CD4-positive, alpha-beta memory T cell (primary cell): ENCODE data around the gene SCML1. TPM values are rescaled to one million over a fixed set of nuclear protein-coding genes. Genes with fewer than 3 reads are reported as not detected.

Experiments
- CTCF ChIA-PET: fragments of 350-600 bp; sonication (Branson Sonifier 250); formaldehyde crosslinking; loops from one replicate; lab custom pipeline; 2021; ENCODE audit warnings: inconsistent platforms; ENCODE audit not compliant: partially characterized antibody; lab: Charles Lee
- POLR2A ChIA-PET: fragments of 350-600 bp; sonication (Branson Sonifier 250); formaldehyde crosslinking; loops from one replicate; lab custom pipeline; 2021; ENCODE audit not compliant: partially characterized antibody; lab: Charles Lee
- DNase-seq, 5 donors: peaks; one replicate each; pipeline versions ENCODE4 v3.0.0 to v3.0.0-alpha.2; 2020 to 2022; ENCODE audit warnings: mixed read lengths in 1 of 5
- H3K27ac ChIP-seq: one replicate; pipeline ENCODE4 v1.7.0; 2013; ENCODE audit warnings: low read depth, low read length
- H3K27me3 ChIP-seq: 2 replicates; pipeline ENCODE4 v1.7.0; 2013; ENCODE audit warnings: mild to moderate bottlenecking, low read length, moderate library complexity; ENCODE audit not compliant: insufficient read depth
- H3K36me3 ChIP-seq: 2 replicates; pipeline ENCODE4 v1.7.0; 2013; ENCODE audit warnings: mild to moderate bottlenecking, low read length, moderate library complexity; ENCODE audit not compliant: insufficient read depth
- H3K4me1 ChIP-seq: 2 replicates; pipeline ENCODE4 v1.7.0; 2013; ENCODE audit warnings: mild to moderate bottlenecking, low read length, moderate library complexity; ENCODE audit not compliant: insufficient read depth
- H3K4me3 ChIP-seq, 2 donors: one replicate each; pipeline ENCODE4 v1.7.0; 2013; ENCODE audit warnings: low read length in 2 of 2, mild to moderate bottlenecking in 1 of 2
- H3K9me3 ChIP-seq, 2 donors: one replicate each; pipeline ENCODE4 v1.7.0; 2013; ENCODE audit warnings: low read length in 2 of 2, control low read depth in 1 of 2; ENCODE audit not compliant: control insufficient read depth in 1 of 2
- H3K27ac Mint-ChIP-seq, 7 donors: one replicate each; pipeline ENCODE4 v1.8.0; 2020 to 2021; ENCODE audit warnings: mixed read lengths in 7 of 7, mild to moderate bottlenecking in 6 of 7, inconsistent platforms in 3 of 7, moderate library complexity in 3 of 7
- H3K27me3 Mint-ChIP-seq, 2 donors: one replicate each; pipeline ENCODE4 v1.8.0; 2020 to 2021; ENCODE audit warnings: mixed read lengths in 2 of 2
- H3K36me3 Mint-ChIP-seq, 2 donors: one replicate each; pipeline ENCODE4 v1.8.0; 2020 to 2021; ENCODE audit warnings: mixed read lengths in 2 of 2, inconsistent platforms in 1 of 2, mild to moderate bottlenecking in 1 of 2
- H3K4me1 Mint-ChIP-seq, 4 donors: one replicate each; pipeline ENCODE4 v1.8.0; 2020 to 2021; ENCODE audit warnings: mixed read lengths in 4 of 4, mild to moderate bottlenecking in 1 of 4
- H3K4me3 Mint-ChIP-seq, 8 donors: one replicate each; pipeline ENCODE4 v1.8.0; 2020 to 2021; ENCODE audit warnings: mixed read lengths in 8 of 8, mild to moderate bottlenecking in 7 of 8, moderate library complexity in 6 of 8, inconsistent platforms in 3 of 8
- H3K9me3 Mint-ChIP-seq, 8 donors: one replicate each; pipeline ENCODE4 v1.8.0; 2020 to 2021; ENCODE audit warnings: mixed read lengths in 8 of 8, mild to moderate bottlenecking in 5 of 8, inconsistent platforms in 3 of 8, moderate library complexity in 1 of 8
- intact Hi-C: fragments of 100-400 bp; cut with micrococcal nuclease; formaldehyde crosslinking; loops from one replicate; pipeline ENCODE4 v1.15.1; 2023
- polyA plus RNA-seq, 2 donors: library from polyadenylated mRNA; unstranded; fragments of 300-500 nt; fragmentation: Illumina TruSeq; gene quantifications; one replicate each; pipeline ENCODE4 v1.2.3, GENCODE V29; 2021
- total RNA-seq, 2 experiments: library from RNA; stranded (reverse); gene quantifications; one replicate each; pipeline ENCODE4 v1.2.3, GENCODE V29; 2021

SCML1 gene
- total and polyA plus RNA-seq, 4 experiments from 2014 or later, result 1.6 to 18.0 (median 8.4) TPM

DNA sequence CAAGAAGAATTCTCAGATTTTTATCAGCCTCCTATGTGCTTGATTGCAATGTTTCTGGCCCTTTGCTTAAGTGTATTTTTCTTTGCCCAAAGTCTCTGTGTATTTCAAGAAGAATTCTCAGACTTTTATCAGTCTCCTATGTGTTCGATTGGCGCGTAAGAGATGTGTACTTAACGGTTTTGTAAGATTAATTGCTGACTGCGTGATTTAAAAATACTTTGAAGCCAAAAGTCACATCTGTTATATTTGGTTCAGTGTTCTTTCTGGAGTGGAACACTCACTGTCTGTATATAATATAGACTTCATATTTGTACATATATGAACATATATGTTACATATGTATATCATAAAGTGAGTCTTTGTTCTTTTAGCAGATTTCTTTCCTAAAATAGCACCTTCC, 11.4 kb downstream of the SCML1 start:
- Histone ChIP-seq H3K4me3 (no peak overlapping the region), H3K9me3 (no peaks in the 10 kb centered on the region), H3K36me3 (peaks cover 6% of the 10 kb centered on the region), H3K27ac (no peak overlapping the region), H3K4me1 (no peaks in the 10 kb centered on the region), H3K27me3 (no peaks in the 10 kb centered on the region)
- POLR2A ChIA-PET, result no interaction called here
- DNase-seq, result no peak
- CTCF ChIA-PET, result interaction anchor here (1.0 kb wide), 1 partner anchor 629 kb away, joined by 3 read pairs; no protein-coding TSS in a partner anchor
- H3K4me1 Mint-ChIP-seq, result no peaks in the 10 kb centered on the region
- no peaks in the 10 kb centered on the region for H3K9me3 Mint-ChIP-seq
- intact Hi-C loops, result loop anchor here (10.0 kb wide), 1 partner anchor 116 kb away; the partner anchor contains the start of gene RAI2
- H3K27ac Mint-ChIP-seq, result no peak overlapping the region
- H3K27me3 Mint-ChIP-seq, result no peaks in the 10 kb centered on the region
- peaks cover 0 to 5% of the 10 kb centered on the region in 2 donors for H3K36me3 Mint-ChIP-seq
- no peak overlapping the region for H3K4me3 Mint-ChIP-seq

DNA sequence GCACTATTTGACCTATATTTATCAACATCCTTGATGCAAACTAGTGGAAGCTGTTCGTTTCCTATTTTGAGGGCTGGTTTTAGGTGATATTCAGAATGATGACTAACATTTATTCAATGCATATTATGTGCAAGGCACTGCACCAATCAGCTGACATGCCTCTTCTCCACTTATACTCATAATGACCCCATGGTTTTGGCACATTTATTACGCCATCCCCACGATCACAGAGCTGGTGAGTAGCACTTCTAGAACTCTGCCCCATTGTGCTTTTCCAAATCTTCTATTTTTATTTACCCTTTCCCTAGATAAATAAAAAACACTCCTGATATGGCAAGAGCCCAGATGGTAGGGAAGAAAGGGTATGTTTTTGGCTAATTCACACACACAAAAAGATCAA, 13.1 kb downstream of the SCML1 start:
- Mint-ChIP-seq H3K36me3 (peaks cover 0 to 5% of the 10 kb centered on the region in 2 donors), H3K27ac (no peak overlapping the region), H3K9me3 (no peaks in the 10 kb centered on the region), H3K4me1 (no peaks in the 10 kb centered on the region), H3K4me3 (no peak overlapping the region), H3K27me3 (no peaks in the 10 kb centered on the region)
- Histone ChIP-seq H3K4me1 (no peaks in the 10 kb centered on the region), H3K27ac (no peak overlapping the region), H3K4me3 (no peak overlapping the region), H3K36me3 (peaks cover 6% of the 10 kb centered on the region), H3K9me3 (no peaks in the 10 kb centered on the region), H3K27me3 (no peaks in the 10 kb centered on the region)
- no peak for DNase-seq
- ChIA-PET CTCF (no interaction called here), POLR2A (no interaction called here)
- intact Hi-C loops, result no loop called here

DNA sequence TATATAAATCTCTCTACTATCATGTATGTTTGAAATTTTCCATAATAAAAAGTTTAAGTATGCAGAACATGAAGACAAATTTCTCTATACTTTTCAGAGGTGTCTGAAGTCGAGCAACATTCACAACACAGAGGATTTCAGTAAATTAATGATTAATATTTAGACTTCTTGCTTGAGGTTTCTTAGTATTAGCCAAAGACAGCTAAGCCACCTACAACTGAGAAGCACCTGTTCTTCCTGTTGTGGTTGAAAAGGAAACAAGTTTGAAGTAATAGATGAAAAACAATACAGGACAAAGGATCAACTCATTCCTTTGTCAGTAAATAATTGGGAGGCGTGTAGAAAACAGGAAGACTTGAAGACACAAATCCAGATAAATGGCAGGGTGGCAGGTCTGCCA, 21.1 kb downstream of the SCML1 start:
- Histone ChIP-seq H3K27ac (no peak overlapping the region), H3K9me3 (no peaks in the 10 kb centered on the region), H3K27me3 (no peaks in the 10 kb centered on the region), H3K4me3 (no peak overlapping the region), H3K4me1 (no peaks in the 10 kb centered on the region), H3K36me3 (no peaks in the 10 kb centered on the region)
- Mint-ChIP-seq H3K4me1 (peaks cover 4 to 5% (median 4%) of the 10 kb centered on the region in 4 donors), H3K9me3 (peaks cover 0 to 2% (median 0%) of the 10 kb centered on the region in 8 donors), H3K27ac (no peak overlapping the region), H3K4me3 (no peak overlapping the region), H3K27me3 (no peaks in the 10 kb centered on the region), H3K36me3 (no peaks in the 10 kb centered on the region)
- POLR2A ChIA-PET, result no interaction called here
- DNase-seq, result no peak
- CTCF ChIA-PET, result no interaction called here
- intact Hi-C loops, result no loop called here

DNA sequence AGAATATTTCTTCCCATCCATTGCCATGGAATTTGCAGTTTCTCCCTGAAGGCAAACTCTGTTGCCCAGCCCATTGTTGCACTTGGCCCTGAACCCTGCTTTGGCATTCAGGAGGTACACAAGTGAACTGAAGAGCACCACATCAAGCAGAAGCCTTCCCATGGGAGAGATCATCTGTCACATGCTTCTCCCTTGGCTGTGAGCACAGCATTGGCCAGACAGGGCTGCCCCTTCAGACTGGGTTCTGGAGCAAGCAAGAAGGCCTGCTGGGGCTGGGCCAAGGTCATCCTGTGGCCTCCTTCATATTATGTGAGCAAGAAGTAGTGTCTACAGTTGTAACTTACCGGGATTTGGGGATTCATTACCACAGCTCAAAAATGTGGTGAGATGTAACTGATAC, 22.7 kb downstream of the SCML1 start:
- H3K27me3 ChIP-seq, result no peaks in the 10 kb centered on the region
- H3K36me3 Mint-ChIP-seq, result no peaks in the 10 kb centered on the region
- no peak overlapping the region for H3K27ac Mint-ChIP-seq
- H3K4me3 ChIP-seq, result no peak overlapping the region
- ChIA-PET POLR2A (no interaction called here), CTCF (no interaction called here)
- intact Hi-C loops, result no loop called here
- H3K9me3 Mint-ChIP-seq, result peaks cover 0 to 2% (median 0%) of the 10 kb centered on the region in 8 donors
- H3K9me3 ChIP-seq, result no peaks in the 10 kb centered on the region
- H3K4me1 ChIP-seq, result no peaks in the 10 kb centered on the region
- H3K27me3 Mint-ChIP-seq, result no peaks in the 10 kb centered on the region
- H3K27ac ChIP-seq, result no peak overlapping the region
- peaks cover 4 to 5% (median 4%) of the 10 kb centered on the region in 4 donors for H3K4me1 Mint-ChIP-seq
- DNase-seq, result no peak
- no peaks in the 10 kb centered on the region for H3K36me3 ChIP-seq
- no peak overlapping the region for H3K4me3 Mint-ChIP-seq

DNA sequence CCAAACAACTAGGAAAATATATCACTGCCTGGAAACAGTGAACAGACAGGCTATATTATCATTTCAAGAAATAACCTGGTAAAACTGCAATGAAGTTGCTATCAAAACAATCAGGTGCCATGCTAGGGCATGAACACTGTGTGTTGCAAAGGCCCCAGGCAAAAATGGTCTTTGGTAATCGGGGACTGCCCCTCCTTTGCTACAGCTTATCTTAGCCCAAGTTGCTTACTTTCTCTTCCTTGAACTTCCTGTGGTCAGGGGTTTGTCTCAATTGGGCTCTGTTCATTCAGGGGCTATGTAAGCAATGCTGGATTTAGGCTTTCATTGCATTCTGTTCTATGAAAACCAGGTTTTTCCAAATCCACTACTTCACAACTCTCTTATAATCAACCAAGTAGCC, 30.4 kb downstream of the SCML1 start:
- Mint-ChIP-seq H3K4me1 (no peaks in the 10 kb centered on the region), H3K9me3 (no peaks in the 10 kb centered on the region), H3K36me3 (no peaks in the 10 kb centered on the region), H3K27ac (no peak overlapping the region), H3K4me3 (no peak overlapping the region), H3K27me3 (no peaks in the 10 kb centered on the region)
- intact Hi-C loops, result no loop called here
- Histone ChIP-seq H3K27ac (no peak overlapping the region), H3K27me3 (no peaks in the 10 kb centered on the region), H3K4me1 (peaks cover 40% of the 10 kb centered on the region), H3K4me3 (no peak overlapping the region), H3K9me3 (no peaks in the 10 kb centered on the region), H3K36me3 (no peaks in the 10 kb centered on the region)
- no peak for DNase-seq
- ChIA-PET CTCF (no interaction called here), POLR2A (no interaction called here)

DNA sequence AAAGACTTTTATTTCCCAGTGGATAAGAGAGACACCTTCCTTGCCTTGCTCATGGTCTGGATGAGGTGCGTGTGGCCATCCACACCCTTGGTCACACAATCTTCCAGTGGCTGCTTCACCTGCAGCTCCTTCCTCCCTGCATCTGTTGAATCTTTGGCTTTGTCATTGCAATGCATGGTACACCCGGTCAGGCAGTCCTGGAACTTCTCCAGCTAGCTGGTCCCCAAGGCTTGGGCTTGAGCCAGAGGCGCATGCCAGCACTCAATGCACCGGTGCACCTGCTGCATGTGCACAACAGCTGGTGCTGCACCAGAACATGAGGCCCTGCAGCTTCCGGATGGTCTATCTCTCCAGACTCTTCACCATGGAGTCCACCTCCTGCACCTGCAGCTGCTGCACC, 31.7 kb downstream of the SCML1 start:
- DNase-seq, result no peak
- Mint-ChIP-seq H3K27ac (no peak overlapping the region), H3K4me1 (no peaks in the 10 kb centered on the region), H3K36me3 (no peaks in the 10 kb centered on the region), H3K4me3 (no peak overlapping the region), H3K27me3 (no peaks in the 10 kb centered on the region), H3K9me3 (no peaks in the 10 kb centered on the region)
- Histone ChIP-seq H3K4me3 (no peak overlapping the region), H3K27me3 (no peaks in the 10 kb centered on the region), H3K27ac (no peak overlapping the region), H3K36me3 (no peaks in the 10 kb centered on the region), H3K9me3 (no peaks in the 10 kb centered on the region), H3K4me1 (peaks cover 53% of the 10 kb centered on the region)
- CTCF ChIA-PET, result no interaction called here
- intact Hi-C loops, result no loop called here
- POLR2A ChIA-PET, result no interaction called here

DNA sequence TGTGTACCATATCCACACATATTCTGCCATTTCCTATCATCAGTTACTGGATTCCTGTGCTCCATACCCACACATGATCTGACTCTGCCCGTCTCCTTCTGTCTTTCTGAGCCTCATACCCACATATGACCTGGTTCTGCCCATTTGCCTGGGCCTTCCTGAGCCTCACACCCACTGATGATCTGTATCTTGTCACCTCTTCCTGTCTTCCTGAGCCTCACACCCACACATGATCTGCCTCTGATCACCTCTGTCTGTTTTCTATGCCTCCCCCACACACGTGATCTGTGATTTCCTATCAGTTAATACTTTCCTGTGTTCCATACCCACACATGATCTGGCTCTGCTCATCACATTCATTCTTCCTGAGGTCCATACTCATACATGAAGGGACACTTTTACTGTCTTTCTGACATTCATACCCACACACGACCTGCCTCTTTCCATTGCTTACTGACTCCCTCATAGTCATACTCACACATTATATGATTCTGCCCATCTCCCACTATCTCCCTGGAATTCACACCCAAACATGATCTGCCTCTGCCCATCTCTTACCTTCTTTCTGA, 32.5 kb downstream of the SCML1 start:
- peaks cover 59% of the 10 kb centered on the region for H3K4me1 ChIP-seq
- DNase-seq, result peak in 2 of 5 donors; percentile 11 to 12

More for the DNA sequence above, 32.5 kb downstream of the SCML1 start:
- Mint-ChIP-seq H3K36me3 (no peaks in the 10 kb centered on the region), H3K4me1 (no peaks in the 10 kb centered on the region), H3K27me3 (no peaks in the 10 kb centered on the region), H3K27ac (no peak overlapping the region), H3K4me3 (no peak overlapping the region), H3K9me3 (no peaks in the 10 kb centered on the region)
- Histone ChIP-seq H3K36me3 (no peaks in the 10 kb centered on the region), H3K4me3 (no peak overlapping the region), H3K9me3 (no peaks in the 10 kb centered on the region), H3K27me3 (no peaks in the 10 kb centered on the region), H3K27ac (no peak overlapping the region)
- ChIA-PET CTCF (no interaction called here), POLR2A (no interaction called here)
- intact Hi-C loops, result no loop called here
